Muscle of back (tissue), 11 donors: Measurements from ENCODE around the gene LSM14A. TPM values are rescaled to one million over a fixed set of nuclear protein-coding genes. Genes with fewer than 3 reads are reported as not detected.

Source experiments
- DNase-seq, 3 donors: peaks; one replicate each; pipeline versions ENCODE4 v3.0.0 to v3.0.0-alpha.2; 2013
- polyA plus RNA-seq, 10 donors: library from polyadenylated mRNA; unstranded; fragments of 120-200 nt; gene quantifications; one replicate each; pipeline ENCODE4 v1.2.1, GENCODE V29; 2013; ENCODE audit not compliant: insufficient read length in 10 of 10

Gene LSM14A
- polyA plus RNA-seq, 10 donors: 66.4 to 125 (median 86.1) TPM

GRCh38 chr19:34254046-34254697, 81.9 kb downstream of the LSM14A start, which contains the start of gene GARRE1:
GARRE1 (plus strand) TSS chr19:34254554; CDS start chr19:34300474, 45,920 bp downstream.
- peak; percentile 71 to 94 (median 86) for DNase-seq

- peak; percentile 16 to 76 (median 49) for DNase-seq
Measured at GRCh38 chr19:34254698-34255432, 82.6 kb downstream of the LSM14A start.

GRCh38 chr19:34255546-34255945, 83.2 kb downstream of the LSM14A start:
- DNase-seq: no peak

GRCh38 chr19:34256835-34257558, 84.7 kb downstream of the LSM14A start:
- DNase-seq: no peak

GRCh38 chr19:34257559-34257924, 85.2 kb downstream of the LSM14A start:
- DNase-seq: no peak

GRCh38 chr19:34259367-34260095, 87.2 kb downstream of the LSM14A start:
- DNase-seq: no peak

- peak; percentile 40 to 75 (median 49) for DNase-seq
Measured at GRCh38 chr19:34260771-34261173, 88.5 kb downstream of the LSM14A start.

- DNase-seq: no peak
Measured at GRCh38 chr19:34261334-34262109, 89.2 kb downstream of the LSM14A start.

- no peak for DNase-seq
Measured at GRCh38 chr19:34263745-34264237, 91.5 kb downstream of the LSM14A start.

GRCh38 chr19:34265221-34265650, 92.9 kb downstream of the LSM14A start:
- DNase-seq: no peak

GRCh38 chr19:34269081-34269480, 96.8 kb downstream of the LSM14A start:
- no peak for DNase-seq

- no peak for DNase-seq
Measured at GRCh38 chr19:34269489-34269888, 97.2 kb downstream of the LSM14A start.

- DNase-seq: peak; percentile 54 to 73 (median 55)
Measured at GRCh38 chr19:34269968-34270621, 97.8 kb downstream of the LSM14A start.

GRCh38 chr19:34273121-34273520, 100.8 kb downstream of the LSM14A start:
- DNase-seq: no peak

- DNase-seq: no peak
Measured at GRCh38 chr19:34274284-34274826, 102.1 kb downstream of the LSM14A start.

GRCh38 chr19:34274827-34275625, 102.7 kb downstream of the LSM14A start:
- peak in 2 of 3 donors; percentile 39 to 94 for DNase-seq

GRCh38 chr19:34275705-34276104, 103.4 kb downstream of the LSM14A start:
- DNase-seq: no peak

GRCh38 chr19:34276614-34277013, 104.3 kb downstream of the LSM14A start:
- DNase-seq: no peak

GRCh38 chr19:34277244-34277643, 104.9 kb downstream of the LSM14A start:
- DNase-seq: no peak
